Panc1 (cell line): ENCODE measurements around the gene WDR72.

ENCODE experiments used
- POLR2AphosphoS5 ChIP-seq: IDR thresholded peaks from 2 replicates; pipeline ENCODE4 v1.6.1; 2012; ENCODE audit warnings: mild to moderate bottlenecking, low read depth, low read length, moderate library complexity
- TCF7L2 ChIP-seq: IDR thresholded peaks from 2 replicates; pipeline ENCODE4 v1.6.1; 2011; ENCODE audit warnings: mild to moderate bottlenecking, low read depth, low read length, inconsistent platforms
- TF ChIP-seq, protein P1 (sequence below), 2 experiments: IDR thresholded peaks; 2 replicates each; pipeline ENCODE4 v1.6.1; 2011 to 2012; ENCODE audit warnings: low read depth in 2 of 2, control low read depth in 1 of 2, low read length in 1 of 2, mild to moderate bottlenecking in 1 of 2, moderate library complexity in 1 of 2; ENCODE audit not compliant: insufficient read depth in 1 of 2
- TF ChIP-seq, protein P2 (sequence below): fragments of 450-650 bp; IDR thresholded peaks from 2 replicates; pipeline ENCODE4 v1.5.1; 2017; ENCODE audit warnings: mild to moderate bottlenecking

DNA sequence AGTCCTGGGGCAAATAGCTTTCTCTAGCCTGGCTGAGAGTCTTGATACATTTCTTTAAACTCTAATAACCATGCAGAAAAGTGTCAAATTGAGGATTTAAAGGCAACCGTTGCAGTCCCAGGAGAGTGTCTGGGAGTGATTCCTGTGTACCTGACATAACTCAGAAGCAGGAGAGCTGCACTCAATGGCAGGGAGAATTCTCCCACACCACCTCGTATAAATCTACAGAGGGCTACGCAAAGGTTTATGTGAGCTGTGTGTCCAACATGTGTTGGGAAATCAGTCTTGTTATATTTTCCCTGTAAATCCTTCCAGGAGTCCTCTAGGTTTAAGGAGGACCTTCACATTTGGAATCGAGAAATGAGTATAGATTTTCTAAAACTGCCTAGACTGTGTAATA lies 192.6 kb downstream of the WDR72 start:
- TF ChIP-seq POLR2AphosphoS5 = no peak
- TF ChIP-seq, protein P1, sequence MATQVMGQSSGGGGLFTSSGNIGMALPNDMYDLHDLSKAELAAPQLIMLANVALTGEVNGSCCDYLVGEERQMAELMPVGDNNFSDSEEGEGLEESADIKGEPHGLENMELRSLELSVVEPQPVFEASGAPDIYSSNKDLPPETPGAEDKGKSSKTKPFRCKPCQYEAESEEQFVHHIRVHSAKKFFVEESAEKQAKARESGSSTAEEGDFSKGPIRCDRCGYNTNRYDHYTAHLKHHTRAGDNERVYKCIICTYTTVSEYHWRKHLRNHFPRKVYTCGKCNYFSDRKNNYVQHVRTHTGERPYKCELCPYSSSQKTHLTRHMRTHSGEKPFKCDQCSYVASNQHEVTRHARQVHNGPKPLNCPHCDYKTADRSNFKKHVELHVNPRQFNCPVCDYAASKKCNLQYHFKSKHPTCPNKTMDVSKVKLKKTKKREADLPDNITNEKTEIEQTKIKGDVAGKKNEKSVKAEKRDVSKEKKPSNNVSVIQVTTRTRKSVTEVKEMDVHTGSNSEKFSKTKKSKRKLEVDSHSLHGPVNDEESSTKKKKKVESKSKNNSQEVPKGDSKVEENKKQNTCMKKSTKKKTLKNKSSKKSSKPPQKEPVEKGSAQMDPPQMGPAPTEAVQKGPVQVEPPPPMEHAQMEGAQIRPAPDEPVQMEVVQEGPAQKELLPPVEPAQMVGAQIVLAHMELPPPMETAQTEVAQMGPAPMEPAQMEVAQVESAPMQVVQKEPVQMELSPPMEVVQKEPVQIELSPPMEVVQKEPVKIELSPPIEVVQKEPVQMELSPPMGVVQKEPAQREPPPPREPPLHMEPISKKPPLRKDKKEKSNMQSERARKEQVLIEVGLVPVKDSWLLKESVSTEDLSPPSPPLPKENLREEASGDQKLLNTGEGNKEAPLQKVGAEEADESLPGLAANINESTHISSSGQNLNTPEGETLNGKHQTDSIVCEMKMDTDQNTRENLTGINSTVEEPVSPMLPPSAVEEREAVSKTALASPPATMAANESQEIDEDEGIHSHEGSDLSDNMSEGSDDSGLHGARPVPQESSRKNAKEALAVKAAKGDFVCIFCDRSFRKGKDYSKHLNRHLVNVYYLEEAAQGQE (IDR thresholded peaks at IDR 0.05; ENCODE audit: insufficient read depth in 1 of 2, low read depth in 2 of 2, low read length in 1 of 2) = no peak
- TF ChIP-seq, protein P2, sequence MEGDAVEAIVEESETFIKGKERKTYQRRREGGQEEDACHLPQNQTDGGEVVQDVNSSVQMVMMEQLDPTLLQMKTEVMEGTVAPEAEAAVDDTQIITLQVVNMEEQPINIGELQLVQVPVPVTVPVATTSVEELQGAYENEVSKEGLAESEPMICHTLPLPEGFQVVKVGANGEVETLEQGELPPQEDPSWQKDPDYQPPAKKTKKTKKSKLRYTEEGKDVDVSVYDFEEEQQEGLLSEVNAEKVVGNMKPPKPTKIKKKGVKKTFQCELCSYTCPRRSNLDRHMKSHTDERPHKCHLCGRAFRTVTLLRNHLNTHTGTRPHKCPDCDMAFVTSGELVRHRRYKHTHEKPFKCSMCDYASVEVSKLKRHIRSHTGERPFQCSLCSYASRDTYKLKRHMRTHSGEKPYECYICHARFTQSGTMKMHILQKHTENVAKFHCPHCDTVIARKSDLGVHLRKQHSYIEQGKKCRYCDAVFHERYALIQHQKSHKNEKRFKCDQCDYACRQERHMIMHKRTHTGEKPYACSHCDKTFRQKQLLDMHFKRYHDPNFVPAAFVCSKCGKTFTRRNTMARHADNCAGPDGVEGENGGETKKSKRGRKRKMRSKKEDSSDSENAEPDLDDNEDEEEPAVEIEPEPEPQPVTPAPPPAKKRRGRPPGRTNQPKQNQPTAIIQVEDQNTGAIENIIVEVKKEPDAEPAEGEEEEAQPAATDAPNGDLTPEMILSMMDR = no peak
- no peak for TF ChIP-seq TCF7L2
